ENCODE results near the gene FOSB.

FOSB gene

GRCh38 chr19:45456500-45456815 lies 11.3 kb upstream of the FOSB start:
- in situ Hi-C loops (cut with MboI; ENCODE audit: low pct_unique_long_range_greater_than_20kb, low sequenced_read_pairs, unreplicated experiment) = no loop called here
- TF ChIP-seq CTCF (IDR thresholded peaks at IDR 0.05; ENCODE audit: extremely low read depth, insufficient read depth, missing control alignments) = no peak
- DNase-seq (ENCODE audit: low spot score) = no peak

DNA sequence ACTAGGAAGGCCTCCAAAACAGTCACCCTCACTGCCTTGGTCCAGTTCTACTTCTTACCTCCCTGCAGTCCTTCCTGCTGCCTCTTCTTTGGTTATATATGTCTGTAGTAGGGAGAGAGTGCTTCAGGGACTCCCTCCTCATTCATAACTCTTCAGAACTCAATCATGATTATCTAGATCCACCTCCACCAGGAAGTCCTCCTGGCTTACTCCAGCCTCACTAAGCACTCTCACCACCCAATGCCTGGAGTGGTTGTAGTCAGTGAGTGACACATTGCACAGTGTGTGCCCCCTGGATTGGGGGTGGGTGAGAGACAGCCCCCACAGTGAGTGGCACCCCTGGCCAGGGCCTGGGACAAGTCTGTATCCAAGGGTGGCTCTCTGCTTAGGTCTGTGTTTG lies 10.0 kb upstream of the FOSB start:
- no peak for DNase-seq (ENCODE audit: low spot score)
- in situ Hi-C loops (cut with MboI; ENCODE audit: low pct_unique_long_range_greater_than_20kb, low sequenced_read_pairs, unreplicated experiment) = no loop called here
- TF ChIP-seq CTCF (IDR thresholded peaks at IDR 0.05; ENCODE audit: extremely low read depth, insufficient read depth, missing control alignments) = no peak

- in situ Hi-C loops (cut with MboI; ENCODE audit: low pct_unique_long_range_greater_than_20kb, low sequenced_read_pairs, unreplicated experiment) = no loop called here
Observed at GRCh38 chr19:45460807-45461347, 6.9 kb upstream of the FOSB start.

DNA sequence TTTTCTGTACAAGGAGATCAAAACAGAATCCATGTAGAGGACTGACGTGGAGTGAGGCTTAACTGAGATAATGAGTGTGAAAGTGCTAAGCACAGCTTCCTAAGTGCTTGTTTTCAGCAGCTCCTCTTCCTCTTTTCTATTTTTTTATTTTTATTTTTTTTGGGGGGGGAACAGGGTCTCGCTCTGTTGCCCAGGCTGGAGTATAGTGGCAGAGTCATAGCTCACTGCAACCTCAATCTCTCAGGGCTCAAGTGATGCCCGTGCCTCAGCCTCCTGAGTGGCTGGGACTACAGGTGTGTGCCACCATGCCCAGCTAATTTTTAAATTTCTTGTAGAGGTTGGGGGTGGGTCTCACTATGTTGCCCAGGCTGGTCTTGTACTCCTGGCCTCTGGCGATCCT lies 5.6 kb upstream of the FOSB start:
- in situ Hi-C loops (cut with MboI; ENCODE audit: low pct_unique_long_range_greater_than_20kb, low sequenced_read_pairs, unreplicated experiment) = no loop called here
- no peak for TF ChIP-seq CTCF (IDR thresholded peaks at IDR 0.05; ENCODE audit: extremely low read depth, insufficient read depth, missing control alignments)
- DNase-seq (ENCODE audit: low spot score) = no peak

More at GRCh38 chr19:45460807-45461347, 6.9 kb upstream of the FOSB start:
- TF ChIP-seq CTCF (IDR thresholded peaks at IDR 0.05; ENCODE audit: extremely low read depth, insufficient read depth, missing control alignments) = no peak
- DNase-seq (ENCODE audit: low spot score) = no peak

GRCh38 chr19:45463241-45463640 lies 4.6 kb upstream of the FOSB start:
- DNase-seq (ENCODE audit: low spot score) = no peak
- TF ChIP-seq CTCF (IDR thresholded peaks at IDR 0.05; ENCODE audit: extremely low read depth, insufficient read depth, missing control alignments) = no peak
- in situ Hi-C loops (cut with MboI; ENCODE audit: low pct_unique_long_range_greater_than_20kb, low sequenced_read_pairs, unreplicated experiment) = no loop called here

DNA sequence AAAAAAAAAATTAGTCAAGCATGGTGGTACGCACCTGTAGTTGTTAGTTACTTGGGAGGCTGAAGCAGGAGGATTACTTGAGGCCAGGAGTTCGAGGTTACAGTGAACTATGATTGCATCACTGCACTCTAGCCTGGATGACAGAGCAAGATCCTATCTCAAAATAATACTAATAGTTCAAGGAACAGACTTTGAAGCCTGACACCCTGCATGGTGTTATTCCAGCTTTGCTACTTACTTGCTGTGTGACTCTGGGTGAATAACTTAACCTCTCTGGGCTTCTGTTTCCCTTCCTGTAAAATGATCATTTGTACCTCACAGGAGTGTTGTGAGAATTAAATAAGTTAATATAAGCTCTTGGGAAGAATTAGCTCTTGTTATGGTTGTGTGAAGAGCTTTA lies 3.5 kb upstream of the FOSB start:
- DNase-seq (ENCODE audit: low spot score) = no peak
- in situ Hi-C loops (cut with MboI; ENCODE audit: low pct_unique_long_range_greater_than_20kb, low sequenced_read_pairs, unreplicated experiment) = no loop called here
- TF ChIP-seq CTCF (IDR thresholded peaks at IDR 0.05; ENCODE audit: extremely low read depth, insufficient read depth, missing control alignments) = no peak
